Neuronal stem cell (in vitro differentiated cells): ENCODE data around the gene EXPH5.
A peak's percentile ranks its signal among the peaks of the same experiment; 100 is the strongest.

Experiments
- DNase-seq: peaks from one replicate; pipeline ENCODE4 v3.0.0-alpha.2; 2013; ENCODE audit warnings: low spot score
- H2AFZ ChIP-seq: one replicate; pipeline ENCODE4 v1.6.1; 2013; ENCODE audit warnings: mild to moderate bottlenecking, low read length, inconsistent platforms
- H2AK5ac ChIP-seq: 2 replicates; pipeline ENCODE4 v1.6.1; 2013; ENCODE audit warnings: low read depth, mild to moderate bottlenecking, inconsistent platforms, low read length, moderate library complexity, mixed read lengths
- H2BK120ac ChIP-seq: 2 replicates; pipeline ENCODE4 v1.6.1; 2013; ENCODE audit warnings: low read depth, mild to moderate bottlenecking, inconsistent platforms, low read length, moderate library complexity, mixed read lengths
- H2BK12ac ChIP-seq: one replicate; pipeline ENCODE4 v1.6.1; 2013; ENCODE audit warnings: low read length, inconsistent platforms
- H2BK15ac ChIP-seq: 2 replicates; pipeline ENCODE4 v1.6.1; 2013; ENCODE audit warnings: mild to moderate bottlenecking, low read length, inconsistent platforms, mixed read lengths
- H2BK5ac ChIP-seq: one replicate; pipeline ENCODE4 v1.6.1; 2013; ENCODE audit warnings: inconsistent platforms, mild to moderate bottlenecking, low read length, moderate library complexity
- H3K14ac ChIP-seq: one replicate; pipeline ENCODE4 v1.6.1; 2013; ENCODE audit warnings: low read length, inconsistent platforms
- H3K18ac ChIP-seq: 2 replicates; pipeline ENCODE4 v1.6.1; 2013; ENCODE audit warnings: low read length, inconsistent platforms
- H3K23ac ChIP-seq: 2 replicates; pipeline ENCODE4 v1.6.1; 2013; ENCODE audit warnings: low read depth, mild to moderate bottlenecking, mixed read lengths, low read length, inconsistent platforms; ENCODE audit not compliant: poor library complexity
- H3K27ac ChIP-seq: replicated peaks from 3 replicates; pipeline ENCODE4 v1.5.1; 2013; ENCODE audit warnings: low read length, inconsistent platforms
- H3K27me3 ChIP-seq, 3 experiments: 2 replicates each; pipeline ENCODE4 v1.6.1; 2013; ENCODE audit warnings: low read length in 3 of 3, mild to moderate bottlenecking in 2 of 3, inconsistent platforms in 1 of 3, low read depth in 1 of 3, mixed read lengths in 1 of 3, moderate library complexity in 1 of 3; ENCODE audit not compliant: control insufficient read depth in 3 of 3, insufficient read depth in 3 of 3
- H3K36me3 ChIP-seq, 2 donors: replicated peaks in 1 of 2; 2 replicates each; pipeline ENCODE4 v1.6.1; 2013; ENCODE audit warnings: low read length in 2 of 2; ENCODE audit not compliant: control insufficient read depth in 2 of 2, insufficient read depth in 2 of 2
- H3K4ac ChIP-seq: 2 replicates; pipeline ENCODE4 v1.6.1; 2013; ENCODE audit warnings: inconsistent platforms, mild to moderate bottlenecking, low read length, moderate library complexity
- H3K4me1 ChIP-seq, 2 donors: 1 replicate in 1 of 2; 2 replicates in 1 of 2; pipeline ENCODE4 v1.6.1; 2013; ENCODE audit warnings: low read length in 2 of 2, low read depth in 1 of 2; ENCODE audit not compliant: control insufficient read depth in 2 of 2, insufficient read depth in 1 of 2
- H3K4me2 ChIP-seq: one replicate; pipeline ENCODE4 v1.6.1; 2013; ENCODE audit warnings: mild to moderate bottlenecking, low read length, inconsistent platforms; ENCODE audit not compliant: insufficient read depth, poor library complexity, severe bottlenecking
- H3K4me3 ChIP-seq, 2 donors: 2 replicates each; pipeline ENCODE4 v1.5.1; 2013; ENCODE audit warnings: low read length in 2 of 2, mild to moderate bottlenecking in 2 of 2, inconsistent platforms in 1 of 2, moderate library complexity in 1 of 2
- H3K79me1 ChIP-seq: one replicate; pipeline ENCODE4 v1.6.1; 2013; ENCODE audit warnings: low read depth, mild to moderate bottlenecking, inconsistent platforms, low read length, moderate library complexity
- H3K9ac ChIP-seq: one replicate; pipeline ENCODE4 v1.6.1; 2013; ENCODE audit warnings: mild to moderate bottlenecking, low read depth, low read length, inconsistent platforms; ENCODE audit not compliant: poor library complexity
- H3K9me3 ChIP-seq, 2 donors: replicated peaks in 1 of 2; 2 replicates each; pipeline versions ENCODE3 to v1.6.1; 2013; ENCODE audit warnings: low read length in 2 of 2, mild to moderate bottlenecking in 2 of 2, inconsistent platforms in 1 of 2, low read depth in 1 of 2, mixed read lengths in 1 of 2, moderate library complexity in 1 of 2; ENCODE audit not compliant: control insufficient read depth in 2 of 2, insufficient read depth in 1 of 2
- H4K8ac ChIP-seq: one replicate; pipeline ENCODE4 v1.6.1; 2013; ENCODE audit warnings: low read depth, mild to moderate bottlenecking, inconsistent platforms, low read length, moderate library complexity
- H4K91ac ChIP-seq: one replicate; pipeline ENCODE4 v1.6.1; 2013; ENCODE audit warnings: low read length, low read depth, mild to moderate bottlenecking, inconsistent platforms; ENCODE audit not compliant: poor library complexity
- WGBS, 2 donors: extraction: QIAGEN DNeasy Blood & Tissue Kit; methylation state at CpG; one replicate each; pipeline ENCODE4 v1.1.7; 2013; ENCODE audit warnings: missing lambda C conversion rate in 2 of 2, mixed read lengths in 1 of 2; ENCODE audit not compliant: insufficient read length in 2 of 2, insufficient replicate concordance in 1 of 2; ENCODE audit errors: extremely low coverage in 2 of 2; 5-methylcytosine and 5-hydroxymethylcytosine counted together

EXPH5 gene

GRCh38 chr11:108636222-108636621 is 42.7 kb upstream of the EXPH5 start:
- no peaks in the 10 kb centered on the region for H3K79me1 ChIP-seq
- no peak overlapping the region for H2BK5ac ChIP-seq
- no peak overlapping the region for H2AK5ac ChIP-seq
- H3K4ac ChIP-seq = no peak overlapping the region
- H3K9ac ChIP-seq = no peak overlapping the region
- H3K4me1 ChIP-seq = peaks cover 0 to 3% of the 10 kb centered on the region in 2 donors
- no CpG with 5 or more reads among the region's 2 CpGs for WGBS, 2 donors
- no peak overlapping the region for H3K18ac ChIP-seq
- H3K9me3 ChIP-seq = no peaks in the 10 kb centered on the region
- H3K27ac ChIP-seq = no peak overlapping the region
- no peak overlapping the region for H3K4me3 ChIP-seq
- no peak overlapping the region for H4K8ac ChIP-seq
- no peaks in the 10 kb centered on the region for H3K36me3 ChIP-seq
- H2BK15ac ChIP-seq = no peak overlapping the region
- H2BK12ac ChIP-seq = no peak overlapping the region
- no peak for DNase-seq
- no peak overlapping the region for H3K14ac ChIP-seq
- H4K91ac ChIP-seq = no peak overlapping the region
- no peak overlapping the region for H3K23ac ChIP-seq
- no peak overlapping the region for H2AFZ ChIP-seq
- H3K4me2 ChIP-seq = no peak overlapping the region
- H3K27me3 ChIP-seq = no peaks in the 10 kb centered on the region
- H2BK120ac ChIP-seq = no peak overlapping the region

- no peak overlapping the region for H3K4me2 ChIP-seq
- H3K27me3 ChIP-seq = no peaks in the 10 kb centered on the region
These were observed 41.5 kb upstream of the EXPH5 start for GRCh38 chr11:108635106-108635505.

DNA sequence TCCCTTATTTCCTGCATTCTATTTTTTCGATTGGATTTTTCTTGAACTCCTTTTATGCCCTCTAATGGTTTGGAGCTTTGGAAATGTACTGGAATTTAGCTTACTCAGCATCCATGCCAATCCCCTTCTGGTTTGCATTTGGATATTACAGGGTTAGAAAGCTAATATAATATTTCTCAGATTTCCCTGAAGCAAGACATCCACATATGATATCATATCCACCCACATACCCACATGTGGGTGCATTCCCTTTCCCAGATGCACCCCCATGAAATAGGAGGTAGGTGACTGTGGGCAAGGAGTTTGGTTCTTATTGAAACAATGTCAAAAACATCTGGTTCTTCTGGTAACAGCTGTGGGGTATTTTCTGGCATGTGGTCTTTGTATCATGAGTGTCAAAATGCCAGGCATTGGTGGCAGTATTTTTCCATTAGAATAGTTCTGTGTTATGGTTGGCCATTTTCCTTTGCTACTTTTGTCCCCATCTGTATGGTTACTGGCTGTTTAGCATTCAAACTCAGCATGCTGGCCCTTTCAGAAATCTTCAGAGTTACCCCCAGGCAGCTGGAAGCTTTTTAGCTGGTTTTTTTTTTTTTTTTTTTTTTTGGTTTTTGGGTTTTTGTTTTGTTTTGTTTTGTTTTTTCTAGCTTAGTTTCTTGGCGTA is 38.6 kb upstream of the EXPH5 start:
- WGBS, 2 donors = no CpG with 5 or more reads among the region's 2 CpGs
- Histone ChIP-seq H3K4me2 (no peak overlapping the region), H2BK120ac (no peak overlapping the region), H3K4me1 (peaks cover 0 to 3% of the 10 kb centered on the region in 2 donors), H3K36me3 (no peaks in the 10 kb centered on the region), H3K9me3 (peaks cover 10 to 14% of the 10 kb centered on the region in 2 donors), H4K8ac (no peak overlapping the region), H2BK5ac (no peak overlapping the region), H2AFZ (peak overlapping the region; percentile 21), H2BK15ac (no peak overlapping the region), H3K9ac (no peak overlapping the region), H3K4me3 (no peak overlapping the region), H2BK12ac (no peak overlapping the region), H3K27me3 (no peaks in the 10 kb centered on the region), H3K4ac (no peak overlapping the region), H3K23ac (no peak overlapping the region), H4K91ac (no peak overlapping the region), H3K14ac (no peak overlapping the region), H3K79me1 (no peaks in the 10 kb centered on the region), H2AK5ac (no peak overlapping the region), H3K27ac (no peak overlapping the region), H3K18ac (no peak overlapping the region)
- no peak for DNase-seq

More at GRCh38 chr11:108635106-108635505, 41.5 kb upstream of the EXPH5 start:
- no peak overlapping the region for H4K91ac ChIP-seq
- no peak overlapping the region for H3K27ac ChIP-seq
- H3K18ac ChIP-seq = no peak overlapping the region
- H3K14ac ChIP-seq = no peak overlapping the region
- no peak overlapping the region for H3K23ac ChIP-seq
- no peak overlapping the region for H3K9ac ChIP-seq
- no peak overlapping the region for H2BK15ac ChIP-seq
- no peak overlapping the region for H3K4ac ChIP-seq
- H2BK12ac ChIP-seq = no peak overlapping the region
- no peaks in the 10 kb centered on the region for H3K79me1 ChIP-seq
- H2BK5ac ChIP-seq = no peak overlapping the region
- no peaks in the 10 kb centered on the region for H3K9me3 ChIP-seq
- H3K4me3 ChIP-seq = no peak overlapping the region
- no peak overlapping the region for H4K8ac ChIP-seq
- DNase-seq = no peak
- H3K4me1 ChIP-seq = peaks cover 0 to 3% of the 10 kb centered on the region in 2 donors
- no peak overlapping the region for H2BK120ac ChIP-seq
- H2AK5ac ChIP-seq = no peak overlapping the region
- no peak overlapping the region for H2AFZ ChIP-seq
- H3K36me3 ChIP-seq = no peaks in the 10 kb centered on the region

GRCh38 chr11:108629274-108629673 is 35.7 kb upstream of the EXPH5 start:
- Histone ChIP-seq H2AFZ (no peak overlapping the region), H3K27me3 (peaks cover 0 to 4% (median 0%) of the 10 kb centered on the region in 3 experiments), H4K91ac (no peak overlapping the region), H3K4me2 (no peak overlapping the region), H3K14ac (no peak overlapping the region), H3K79me1 (no peaks in the 10 kb centered on the region), H3K4ac (no peak overlapping the region), H3K9me3 (peaks cover 10 to 14% of the 10 kb centered on the region in 2 donors), H3K18ac (no peak overlapping the region), H3K9ac (no peak overlapping the region), H3K4me1 (peaks cover 0 to 3% of the 10 kb centered on the region in 2 donors), H2AK5ac (no peak overlapping the region), H2BK15ac (peak overlapping the region; percentile 26), H4K8ac (no peak overlapping the region), H3K23ac (no peak overlapping the region), H2BK5ac (peak overlapping the region; percentile 75), H3K27ac (no peak overlapping the region), H2BK12ac (no peak overlapping the region), H3K4me3 (no peak overlapping the region), H3K36me3 (no peaks in the 10 kb centered on the region), H2BK120ac (no peak overlapping the region)
- WGBS, 2 donors = no CpG with 5 or more reads among the region's 3 CpGs
- no peak for DNase-seq
